ENCODE results near the gene PSAPL1.

PSAPL1 gene

DNA sequence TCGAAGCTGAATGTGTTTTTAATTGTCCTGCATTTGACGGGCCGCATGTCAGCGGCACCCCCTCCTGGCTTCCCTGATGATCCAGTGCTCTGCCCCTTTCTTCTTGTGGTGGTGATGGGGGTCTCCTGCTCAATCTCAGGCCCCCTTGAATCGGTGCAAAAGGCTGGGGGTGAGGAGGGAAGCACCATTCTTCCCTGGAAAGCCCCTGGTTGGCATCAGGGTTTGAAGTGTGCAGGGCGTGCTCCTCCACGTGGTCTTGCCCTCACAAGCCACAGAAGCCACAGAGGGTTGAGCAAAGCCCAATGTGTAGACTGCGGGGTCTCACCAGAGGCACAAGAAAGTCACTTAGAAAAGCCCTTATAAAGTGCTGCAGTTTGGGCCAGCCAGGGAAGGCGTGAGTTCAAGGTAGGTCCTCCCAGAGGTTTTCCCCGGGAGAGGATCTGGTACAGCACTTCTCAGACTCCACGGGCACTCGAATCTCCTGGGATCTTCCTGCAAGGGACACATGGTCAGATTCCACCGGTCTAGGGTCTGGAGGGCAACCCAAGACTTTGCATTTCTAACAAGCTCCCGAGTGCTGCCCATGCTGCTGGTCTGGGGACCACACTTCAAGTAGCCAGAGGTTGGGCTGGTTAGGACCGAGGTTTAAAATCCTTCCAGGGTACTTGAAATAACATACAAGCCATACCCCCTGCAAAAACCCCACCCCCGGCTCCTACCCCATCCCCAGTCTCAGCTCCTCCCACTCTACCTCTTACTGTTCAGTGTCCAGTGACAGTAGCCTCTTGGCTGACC lies 35.1 kb downstream of the PSAPL1 start:
- no peak for TF ChIP-seq ZFX (IDR thresholded peaks at IDR 0.05; ENCODE audit: borderline replicate concordance)
- TF ChIP-seq CTCF (IDR thresholded peaks at IDR 0.05), result no peak
- no peak overlapping the region for H3K27ac ChIP-seq

DNA sequence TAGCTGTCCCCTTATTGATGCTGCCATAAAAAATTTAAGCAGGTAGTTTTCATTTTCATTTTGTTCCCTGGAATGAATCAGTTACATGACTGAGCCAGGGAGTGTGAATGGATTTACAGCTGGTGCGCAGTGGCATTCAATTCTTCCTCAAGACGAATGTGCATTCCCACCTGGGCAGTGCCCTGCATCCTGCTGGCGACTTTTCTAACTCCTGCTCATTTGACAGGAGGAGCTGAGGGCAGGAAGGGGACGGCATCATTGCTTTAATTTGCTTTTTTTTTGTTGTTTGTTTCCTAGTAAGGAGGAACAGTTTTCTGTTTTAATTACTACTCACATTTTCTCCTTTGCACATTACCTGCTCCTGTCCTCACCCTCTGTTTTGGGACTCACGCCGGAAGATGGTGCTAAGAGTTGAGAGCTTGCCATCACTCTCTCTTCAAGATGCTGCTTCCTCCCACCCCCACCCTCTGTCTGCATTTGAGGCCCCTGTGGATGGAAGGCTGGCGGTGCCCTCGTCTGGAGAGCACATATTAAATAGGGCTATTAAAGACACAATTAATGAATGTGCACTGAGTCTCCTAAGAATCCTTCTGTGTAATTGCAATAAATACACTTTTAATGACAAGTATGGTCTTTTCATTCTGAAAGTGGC lies 35.8 kb downstream of the PSAPL1 start:
- TF ChIP-seq CTCF (IDR thresholded peaks at IDR 0.05) (no peak), ZFX (IDR thresholded peaks at IDR 0.05; ENCODE audit: borderline replicate concordance) (no peak)
- H3K27ac ChIP-seq, result no peak overlapping the region

- no peak for TF ChIP-seq ZFX (IDR thresholded peaks at IDR 0.05; ENCODE audit: borderline replicate concordance)
- TF ChIP-seq CTCF (IDR thresholded peaks at IDR 0.05), result no peak
These were observed 36.7 kb downstream of the PSAPL1 start for GRCh38 chr4:7398104-7398423.

GRCh38 chr4:7397206-7398103 lies 37.3 kb downstream of the PSAPL1 start:
- H3K27ac ChIP-seq, result no peak overlapping the region
- TF ChIP-seq ZFX (IDR thresholded peaks at IDR 0.05; ENCODE audit: borderline replicate concordance), result no peak
- no peak for TF ChIP-seq CTCF (IDR thresholded peaks at IDR 0.05)

More at GRCh38 chr4:7398104-7398423, 36.7 kb downstream of the PSAPL1 start:
- H3K27ac ChIP-seq, result no peak overlapping the region

GRCh38 chr4:7396186-7396910 lies 38.4 kb downstream of the PSAPL1 start:
- no peak for TF ChIP-seq CTCF (IDR thresholded peaks at IDR 0.05)
- TF ChIP-seq ZFX (IDR thresholded peaks at IDR 0.05; ENCODE audit: borderline replicate concordance), result no peak
- no peak overlapping the region for H3K27ac ChIP-seq

DNA sequence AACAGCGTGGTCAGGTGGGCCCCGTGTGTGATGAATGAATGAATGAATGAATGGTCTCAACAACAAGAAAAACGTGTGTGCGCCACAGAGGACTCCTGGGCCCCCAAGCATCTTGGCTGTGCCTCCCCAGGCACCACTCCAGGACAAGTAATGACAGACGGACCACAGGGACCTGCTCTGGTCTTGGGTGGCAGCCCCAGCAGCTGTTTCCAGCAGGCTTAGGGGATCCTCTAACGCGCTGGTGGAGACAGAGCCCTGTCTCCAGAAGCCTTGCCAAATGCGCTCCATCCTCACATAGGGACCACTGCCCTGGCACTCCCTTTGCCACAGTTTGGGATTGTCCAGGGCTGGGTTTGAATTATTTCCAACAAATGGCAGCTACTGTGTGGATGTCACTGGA lies 39.1 kb downstream of the PSAPL1 start:
- H3K27ac ChIP-seq, result no peak overlapping the region
- TF ChIP-seq ZFX (IDR thresholded peaks at IDR 0.05; ENCODE audit: borderline replicate concordance), result no peak
- TF ChIP-seq CTCF (IDR thresholded peaks at IDR 0.05), result no peak

Data from 22Rv1 (cell line).